ENCODE results near the gene WDR19.
"Not testable (repeated sequence)": the region's sequence is repeated elsewhere in the genome, so short reads cannot be mapped to it uniquely, and the experiment has no call there.

The WDR19 gene

GRCh38 chr4:39255871-39256270, 73.5 kb downstream of the WDR19 start:
- Histone ChIP-seq H3K36me3 (ENCODE audit: control insufficient read depth in 5 of 5, insufficient read depth in 5 of 5, low read length in 5 of 5) (peaks cover 4 to 37% (median 32%) of the 10 kb centered on the region in 5 donors), H3K27ac (ENCODE audit: low read depth, low read length) (no peak overlapping the region), H3K9me3 (ENCODE audit: control insufficient read depth in 5 of 5, low read length in 5 of 5) (no peaks in the 10 kb centered on the region), H3K27me3 (ENCODE audit: control insufficient read depth in 5 of 5, insufficient read depth in 4 of 5, low read length in 5 of 5) (no peaks in the 10 kb centered on the region), H3K4me1 (ENCODE audit: control insufficient read depth in 5 of 5, insufficient read depth in 5 of 5, low read length in 5 of 5) (no peaks in the 10 kb centered on the region), H3K9ac (ENCODE audit: low read length in 5 of 5) (no peak overlapping the region), H3K4me3 (ENCODE audit: low read depth in 1 of 5, low read length in 5 of 5) (no peak overlapping the region)

GRCh38 chr4:39256436-39256835, 74.1 kb downstream of the WDR19 start:
- Histone ChIP-seq H3K27ac (ENCODE audit: low read depth, low read length) (no peak overlapping the region), H3K27me3 (ENCODE audit: control insufficient read depth in 5 of 5, insufficient read depth in 4 of 5, low read length in 5 of 5) (no peaks in the 10 kb centered on the region), H3K9me3 (ENCODE audit: control insufficient read depth in 5 of 5, low read length in 5 of 5) (no peaks in the 10 kb centered on the region), H3K36me3 (ENCODE audit: control insufficient read depth in 5 of 5, insufficient read depth in 5 of 5, low read length in 5 of 5) (peaks cover 4 to 40% (median 33%) of the 10 kb centered on the region in 5 donors), H3K9ac (ENCODE audit: low read length in 5 of 5) (no peak overlapping the region), H3K4me1 (ENCODE audit: control insufficient read depth in 5 of 5, insufficient read depth in 5 of 5, low read length in 5 of 5) (no peaks in the 10 kb centered on the region), H3K4me3 (ENCODE audit: low read depth in 1 of 5, low read length in 5 of 5) (no peak overlapping the region)

- no peaks in the 10 kb centered on the region for H3K4me1 ChIP-seq (ENCODE audit: control insufficient read depth in 5 of 5, insufficient read depth in 5 of 5, low read length in 5 of 5)
- H3K27me3 ChIP-seq (ENCODE audit: control insufficient read depth in 5 of 5, insufficient read depth in 4 of 5, low read length in 5 of 5), result no peaks in the 10 kb centered on the region
- no peaks in the 10 kb centered on the region for H3K9me3 ChIP-seq (ENCODE audit: control insufficient read depth in 5 of 5, low read length in 5 of 5)
- no peak overlapping the region for H3K4me3 ChIP-seq (ENCODE audit: low read depth in 1 of 5, low read length in 5 of 5)
- no peak overlapping the region for H3K9ac ChIP-seq (ENCODE audit: low read length in 5 of 5)
- H3K36me3 ChIP-seq (ENCODE audit: control insufficient read depth in 5 of 5, insufficient read depth in 5 of 5, low read length in 5 of 5), result peaks cover 7 to 48% (median 39%) of the 10 kb centered on the region in 5 donors
- H3K27ac ChIP-seq (ENCODE audit: low read depth, low read length), result no peak overlapping the region
Observed at GRCh38 chr4:39259571-39260330, 77.4 kb downstream of the WDR19 start.

GRCh38 chr4:39263895-39264294, 81.6 kb downstream of the WDR19 start:
- Histone ChIP-seq H3K9me3 (ENCODE audit: control insufficient read depth in 5 of 5, low read length in 5 of 5) (no peaks in the 10 kb centered on the region), H3K9ac (ENCODE audit: low read length in 5 of 5) (no peak overlapping the region), H3K36me3 (ENCODE audit: control insufficient read depth in 5 of 5, insufficient read depth in 5 of 5, low read length in 5 of 5) (peaks cover 13 to 52% (median 23%) of the 10 kb centered on the region in 5 donors)

DNA sequence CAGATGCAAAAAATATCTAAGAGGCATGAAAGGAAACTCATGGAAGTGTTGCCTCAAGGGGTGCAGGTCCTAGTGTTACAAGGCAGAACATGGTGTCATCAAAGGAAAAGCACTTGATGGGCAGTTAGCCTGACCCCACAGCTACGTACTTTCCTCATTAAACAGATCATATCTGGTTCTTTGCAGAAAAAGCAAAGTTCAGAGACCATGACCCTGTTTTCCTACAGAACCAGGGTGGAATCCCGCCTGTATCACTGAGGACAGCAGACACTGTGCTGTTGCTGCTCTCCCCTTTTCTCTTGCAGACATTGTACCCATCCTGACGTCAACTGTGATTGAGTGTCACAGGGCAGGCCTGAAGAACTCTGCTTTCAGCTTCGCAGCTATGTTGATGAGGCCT, 92.2 kb downstream of the WDR19 start:
- H3K9me3 ChIP-seq (ENCODE audit: control insufficient read depth in 5 of 5, low read length in 5 of 5), result no peaks in the 10 kb centered on the region
- H3K27me3 ChIP-seq (ENCODE audit: control insufficient read depth in 5 of 5, insufficient read depth in 4 of 5, low read length in 5 of 5), result no peaks in the 10 kb centered on the region
- H3K9ac ChIP-seq (ENCODE audit: low read length in 5 of 5), result no peak overlapping the region
- H3K36me3 ChIP-seq (ENCODE audit: control insufficient read depth in 5 of 5, insufficient read depth in 5 of 5, low read length in 5 of 5), result peaks cover 30 to 86% (median 73%) of the 10 kb centered on the region in 5 donors
- H3K4me1 ChIP-seq (ENCODE audit: control insufficient read depth in 5 of 5, insufficient read depth in 5 of 5, low read length in 5 of 5), result peaks cover 0 to 4% (median 0%) of the 10 kb centered on the region in 5 donors
- H3K4me3 ChIP-seq (ENCODE audit: low read depth in 1 of 5, low read length in 5 of 5), result no peak overlapping the region
- no peak overlapping the region for H3K27ac ChIP-seq (ENCODE audit: low read depth, low read length)

More at GRCh38 chr4:39263895-39264294, 81.6 kb downstream of the WDR19 start:
- Histone ChIP-seq H3K27me3 (ENCODE audit: control insufficient read depth in 5 of 5, insufficient read depth in 4 of 5, low read length in 5 of 5) (no peaks in the 10 kb centered on the region), H3K4me3 (ENCODE audit: low read depth in 1 of 5, low read length in 5 of 5) (no peak overlapping the region), H3K4me1 (ENCODE audit: control insufficient read depth in 5 of 5, insufficient read depth in 5 of 5, low read length in 5 of 5) (no peaks in the 10 kb centered on the region), H3K27ac (ENCODE audit: low read depth, low read length) (no peak overlapping the region)

DNA sequence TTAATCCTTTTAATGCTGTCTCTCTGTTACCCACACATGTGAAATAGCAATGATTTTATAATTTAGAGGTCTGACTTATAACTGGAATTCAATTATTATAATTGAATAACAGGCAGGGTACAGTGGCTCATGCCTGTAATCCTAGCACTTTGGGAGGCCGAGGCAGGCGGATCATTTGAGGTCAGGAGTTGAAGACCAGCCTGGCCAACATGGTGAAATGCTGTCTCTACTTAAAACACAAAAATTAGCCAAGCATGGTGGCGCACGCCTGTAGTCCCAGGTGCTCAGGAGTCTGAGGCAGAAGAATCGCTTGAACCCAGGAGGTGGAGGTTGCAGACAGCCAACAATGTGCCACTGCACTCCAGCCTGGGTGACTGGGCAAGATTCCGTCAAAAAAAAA, 95.3 kb downstream of the WDR19 start:
- not testable (repeated sequence) for H3K9me3 ChIP-seq (ENCODE audit: control insufficient read depth in 5 of 5, low read length in 5 of 5); H3K4me3 ChIP-seq (ENCODE audit: low read depth in 1 of 5, low read length in 5 of 5)
- peaks cover 29 to 72% (median 60%) of the 10 kb centered on the region in 5 donors for H3K36me3 ChIP-seq (ENCODE audit: control insufficient read depth in 5 of 5, insufficient read depth in 5 of 5, low read length in 5 of 5)

DNA sequence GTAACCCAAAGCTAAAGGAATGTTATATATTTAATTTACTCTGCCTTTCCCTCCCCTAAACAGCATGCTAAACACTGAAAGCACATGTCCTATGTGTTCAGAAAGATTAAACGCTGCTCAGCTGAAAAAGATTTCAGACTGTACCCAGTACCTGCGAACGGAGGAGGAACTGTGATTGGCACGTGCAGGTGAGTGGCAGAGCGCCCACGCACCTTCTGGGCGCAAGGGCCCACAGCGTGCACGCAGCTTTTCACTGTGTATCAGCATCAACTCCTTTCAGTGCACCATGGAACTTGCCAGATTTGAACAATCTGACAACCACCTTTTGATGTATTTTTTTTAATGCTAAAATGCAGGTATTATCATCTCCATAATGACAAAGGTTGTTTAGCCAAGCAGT, 96.1 kb downstream of the WDR19 start:
- Histone ChIP-seq H3K9ac (ENCODE audit: low read length in 5 of 5) (no peak overlapping the region), H3K4me1 (ENCODE audit: control insufficient read depth in 5 of 5, insufficient read depth in 5 of 5, low read length in 5 of 5) (peaks cover 0 to 4% (median 0%) of the 10 kb centered on the region in 5 donors), H3K4me3 (ENCODE audit: low read depth in 1 of 5, low read length in 5 of 5) (no peak overlapping the region), H3K27ac (ENCODE audit: low read depth, low read length) (no peak overlapping the region), H3K27me3 (ENCODE audit: control insufficient read depth in 5 of 5, insufficient read depth in 4 of 5, low read length in 5 of 5) (no peaks in the 10 kb centered on the region), H3K36me3 (ENCODE audit: control insufficient read depth in 5 of 5, insufficient read depth in 5 of 5, low read length in 5 of 5) (peaks cover 29 to 64% (median 52%) of the 10 kb centered on the region in 5 donors), H3K9me3 (ENCODE audit: control insufficient read depth in 5 of 5, low read length in 5 of 5) (no peaks in the 10 kb centered on the region)

More for the DNA sequence above, 95.3 kb downstream of the WDR19 start:
- not testable (repeated sequence) for H3K9ac ChIP-seq (ENCODE audit: low read length in 5 of 5); H3K27ac ChIP-seq (ENCODE audit: low read depth, low read length); H3K4me1 ChIP-seq (ENCODE audit: control insufficient read depth in 5 of 5, insufficient read depth in 5 of 5, low read length in 5 of 5); H3K27me3 ChIP-seq (ENCODE audit: control insufficient read depth in 5 of 5, insufficient read depth in 4 of 5, low read length in 5 of 5)

- H3K4me3 ChIP-seq (ENCODE audit: low read depth in 1 of 5, low read length in 5 of 5), result no peak overlapping the region
- peaks cover 0 to 4% (median 0%) of the 10 kb centered on the region in 5 donors for H3K4me1 ChIP-seq (ENCODE audit: control insufficient read depth in 5 of 5, insufficient read depth in 5 of 5, low read length in 5 of 5)
- H3K27me3 ChIP-seq (ENCODE audit: control insufficient read depth in 5 of 5, insufficient read depth in 4 of 5, low read length in 5 of 5), result no peaks in the 10 kb centered on the region
- no peak overlapping the region for H3K9ac ChIP-seq (ENCODE audit: low read length in 5 of 5)
- no peak overlapping the region for H3K27ac ChIP-seq (ENCODE audit: low read depth, low read length)
- H3K9me3 ChIP-seq (ENCODE audit: control insufficient read depth in 5 of 5, low read length in 5 of 5), result no peaks in the 10 kb centered on the region
- peaks cover 28 to 55% (median 44%) of the 10 kb centered on the region in 5 donors for H3K36me3 ChIP-seq (ENCODE audit: control insufficient read depth in 5 of 5, insufficient read depth in 5 of 5, low read length in 5 of 5)
Observed at GRCh38 chr4:39279416-39279815, 97.1 kb downstream of the WDR19 start.

DNA sequence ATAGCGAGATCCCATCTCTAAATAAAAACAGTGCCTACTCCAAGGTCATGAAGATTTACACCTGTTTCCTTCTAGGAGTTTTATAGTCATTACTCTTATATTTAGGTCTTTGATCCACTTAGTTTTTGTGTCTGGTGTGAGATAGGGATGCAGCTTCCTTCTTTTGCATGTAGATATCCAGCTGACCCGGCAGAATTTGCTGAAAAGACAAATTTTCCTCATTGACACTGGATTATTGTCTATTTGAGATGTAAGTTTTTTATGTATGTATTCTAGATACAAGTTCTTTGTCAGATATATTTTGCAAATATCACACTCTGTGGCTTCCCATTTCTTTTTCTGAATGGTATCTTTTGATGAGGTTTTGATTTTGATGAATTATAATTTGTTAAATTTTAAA, 98.4 kb downstream of the WDR19 start:
- H3K9ac ChIP-seq (ENCODE audit: low read length in 5 of 5), result no peak overlapping the region
- H3K9me3 ChIP-seq (ENCODE audit: control insufficient read depth in 5 of 5, low read length in 5 of 5), result no peaks in the 10 kb centered on the region
- peaks cover 33 to 55% (median 38%) of the 10 kb centered on the region in 5 donors for H3K36me3 ChIP-seq (ENCODE audit: control insufficient read depth in 5 of 5, insufficient read depth in 5 of 5, low read length in 5 of 5)
- no peak overlapping the region for H3K4me3 ChIP-seq (ENCODE audit: low read depth in 1 of 5, low read length in 5 of 5)
- H3K27ac ChIP-seq (ENCODE audit: low read depth, low read length), result no peak overlapping the region
- H3K4me1 ChIP-seq (ENCODE audit: control insufficient read depth in 5 of 5, insufficient read depth in 5 of 5, low read length in 5 of 5), result no peaks in the 10 kb centered on the region
- no peaks in the 10 kb centered on the region for H3K27me3 ChIP-seq (ENCODE audit: control insufficient read depth in 5 of 5, insufficient read depth in 4 of 5, low read length in 5 of 5)

DNA sequence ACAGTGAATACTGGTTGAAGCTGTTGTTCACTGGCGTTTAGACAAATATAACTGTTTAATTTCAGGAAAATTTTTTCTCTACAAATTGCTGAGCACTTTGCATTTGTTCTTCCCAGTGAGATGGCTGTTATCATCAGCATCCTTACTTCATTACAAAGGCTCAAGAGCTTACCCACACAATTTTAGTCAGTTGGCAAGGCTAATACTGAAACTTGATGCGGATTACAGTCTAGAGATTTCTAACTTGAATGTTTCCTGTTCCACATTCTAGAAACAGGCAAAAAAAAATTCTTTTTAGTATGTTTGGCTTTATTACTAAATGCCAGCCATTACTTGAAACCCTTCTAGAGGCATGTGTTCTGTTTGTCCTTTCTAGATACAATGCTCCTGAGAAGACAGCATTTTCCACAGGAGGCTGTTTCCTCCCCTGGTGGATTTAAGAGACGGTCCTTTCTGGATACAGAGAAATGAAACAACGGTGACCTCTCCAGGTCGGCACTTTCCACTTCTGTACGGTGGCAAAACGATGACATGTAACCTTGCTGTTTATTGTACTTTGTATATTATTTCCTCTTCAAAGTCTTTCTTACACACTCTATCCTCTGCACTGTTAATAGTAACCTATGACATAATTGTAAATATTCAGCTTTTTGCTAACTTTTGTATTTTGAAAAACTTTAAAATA, 102.9 kb downstream of the WDR19 start:
- peaks cover 47 to 66% (median 54%) of the 10 kb centered on the region in 5 donors for H3K36me3 ChIP-seq (ENCODE audit: control insufficient read depth in 5 of 5, insufficient read depth in 5 of 5, low read length in 5 of 5)
- H3K4me3 ChIP-seq (ENCODE audit: low read depth in 1 of 5, low read length in 5 of 5), result no peak overlapping the region
- no peak overlapping the region for H3K9ac ChIP-seq (ENCODE audit: low read length in 5 of 5)
- H3K27me3 ChIP-seq (ENCODE audit: control insufficient read depth in 5 of 5, insufficient read depth in 4 of 5, low read length in 5 of 5), result no peaks in the 10 kb centered on the region
- H3K9me3 ChIP-seq (ENCODE audit: control insufficient read depth in 5 of 5, low read length in 5 of 5), result no peaks in the 10 kb centered on the region
- no peak overlapping the region for H3K27ac ChIP-seq (ENCODE audit: low read depth, low read length)
- H3K4me1 ChIP-seq (ENCODE audit: control insufficient read depth in 5 of 5, insufficient read depth in 5 of 5, low read length in 5 of 5), result no peaks in the 10 kb centered on the region

All from subcutaneous abdominal adipose tissue (tissue), 5 donors.